ENCODE results near the gene CPN1.
"Not testable (repeated sequence)": the region's sequence is repeated elsewhere in the genome, so short reads cannot be mapped to it uniquely, and the experiment has no call there.

CPN1 gene

DNA sequence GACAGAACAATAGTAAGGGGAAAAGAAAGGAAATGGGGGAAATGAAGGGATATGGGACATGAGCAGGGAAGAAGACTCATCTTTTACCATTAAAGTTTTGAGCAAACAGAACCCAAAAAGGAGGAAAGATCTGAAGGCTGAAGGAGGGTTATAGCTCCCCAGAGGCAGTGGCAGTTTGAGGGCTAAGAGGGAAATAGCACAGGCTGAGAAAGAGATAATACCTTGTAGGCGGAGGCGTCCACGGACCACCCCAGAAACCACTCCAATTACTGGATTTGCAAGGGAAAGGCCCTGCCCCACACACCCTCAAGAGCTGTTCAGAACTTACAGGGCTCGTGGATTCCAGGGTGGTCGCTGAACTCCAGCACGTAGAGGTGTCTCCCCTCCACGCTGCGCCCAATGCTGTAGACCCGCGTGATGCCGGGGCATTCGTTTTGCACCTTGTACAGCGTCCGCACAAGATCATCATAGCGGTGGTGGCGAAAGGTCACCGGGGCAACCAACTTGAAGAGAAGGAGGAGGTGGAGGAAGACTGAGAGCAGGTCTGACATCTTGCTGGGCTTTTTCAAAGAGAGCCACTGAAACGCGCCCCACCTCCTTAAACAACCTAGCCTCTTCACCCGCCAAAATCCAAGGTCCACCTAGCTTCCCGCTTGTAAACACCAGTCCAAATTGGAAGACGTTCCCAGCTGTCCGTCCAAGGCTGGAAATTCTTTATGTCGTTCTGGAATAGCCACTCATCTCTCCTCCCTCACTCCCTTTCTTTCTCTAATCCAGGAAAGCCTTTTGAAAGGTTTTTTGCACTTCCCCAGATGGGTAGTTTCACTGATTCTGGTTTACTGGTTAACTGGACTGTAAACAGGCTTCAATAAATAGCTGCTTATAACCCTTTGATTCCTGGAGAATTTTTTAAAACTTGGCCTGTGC is at the start of gene CPN1:
TSS of gene CPN1 (minus strand) at position 795 of the 927 bp plus-strand sequence. CDS start at position 551, 244 bp downstream.
- DNase-seq = no peak

DNA sequence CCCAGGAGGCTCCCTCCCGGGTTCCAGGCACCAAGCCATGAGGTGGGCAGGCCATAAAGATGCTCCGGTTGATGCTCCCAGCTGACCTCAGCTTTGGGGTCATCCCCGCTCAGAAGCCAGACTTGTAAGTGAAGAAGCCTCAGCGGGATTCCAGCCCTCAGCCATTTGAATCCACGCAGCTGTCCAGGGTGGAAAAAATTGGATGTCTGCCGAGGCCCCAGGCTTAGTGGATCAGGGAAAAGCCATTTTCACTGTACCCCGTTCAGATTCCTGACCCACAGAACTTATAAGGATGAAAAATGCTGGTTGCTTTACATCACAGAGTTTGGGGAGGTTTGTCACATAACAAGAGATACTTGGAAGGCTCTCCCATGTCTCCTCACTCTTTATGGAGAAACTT is 49.2 kb upstream of the CPN1 start:
- DNase-seq = peak; percentile 70

DNA sequence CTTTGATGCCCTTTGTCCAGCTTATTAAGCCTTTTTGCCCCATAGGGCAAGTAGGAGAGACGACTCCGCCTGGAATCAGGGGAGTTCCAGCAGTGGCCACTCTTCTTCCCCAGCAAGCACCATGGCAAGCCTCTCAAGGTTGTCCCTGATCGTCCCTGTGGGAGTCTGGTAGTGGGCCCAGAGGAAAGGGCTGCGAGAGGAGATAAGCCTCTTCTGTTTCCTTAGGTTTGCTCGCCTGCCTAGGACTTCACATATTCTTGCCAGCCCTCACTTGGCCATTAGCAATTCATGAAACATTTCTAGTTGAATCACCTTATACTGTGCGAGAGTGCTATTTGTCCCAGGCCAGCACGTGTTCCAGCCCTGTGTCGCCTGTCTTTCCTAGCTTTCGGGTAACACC is 47.8 kb upstream of the CPN1 start:
- DNase-seq = no peak

DNA sequence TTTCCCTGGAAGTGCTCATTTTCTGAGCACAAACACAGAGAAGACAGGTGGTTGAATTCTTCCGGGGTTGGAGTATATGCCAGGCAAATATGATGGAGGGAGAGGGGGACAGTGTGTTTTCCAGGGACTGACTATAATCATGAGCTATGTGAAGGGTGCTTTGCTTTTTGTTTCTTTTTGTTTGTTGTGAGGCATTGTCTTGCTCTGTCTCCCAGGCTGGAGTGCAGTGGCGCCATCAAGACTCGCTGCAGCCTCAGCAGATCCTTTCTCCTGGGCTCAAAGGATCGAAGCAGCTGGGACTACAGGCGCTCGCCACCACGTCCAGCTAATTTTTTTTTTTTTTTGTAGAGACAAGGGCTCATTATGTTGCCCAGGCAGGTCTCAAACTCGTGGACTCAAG is 47.3 kb upstream of the CPN1 start:
- no peak for DNase-seq

DNA sequence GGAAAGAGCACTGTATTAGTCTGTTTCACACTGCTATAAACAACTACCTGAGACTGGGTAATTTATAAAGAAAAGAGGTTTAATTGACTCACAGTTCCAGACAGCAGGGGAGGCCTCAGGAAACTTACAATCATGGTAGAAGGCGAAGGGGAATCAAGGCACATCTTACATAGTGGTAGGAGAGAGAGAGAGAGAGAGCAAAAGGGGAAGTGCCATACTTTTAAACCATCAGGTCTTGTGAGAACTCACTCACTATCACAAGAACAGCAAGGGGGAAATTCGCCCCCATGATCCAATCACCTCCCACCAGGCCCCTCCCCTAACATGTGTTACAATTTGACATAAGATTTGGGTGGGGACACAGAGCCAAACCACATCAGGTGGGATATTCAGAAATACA is 43.7 kb upstream of the CPN1 start:
- DNase-seq = not testable (repeated sequence)

DNA sequence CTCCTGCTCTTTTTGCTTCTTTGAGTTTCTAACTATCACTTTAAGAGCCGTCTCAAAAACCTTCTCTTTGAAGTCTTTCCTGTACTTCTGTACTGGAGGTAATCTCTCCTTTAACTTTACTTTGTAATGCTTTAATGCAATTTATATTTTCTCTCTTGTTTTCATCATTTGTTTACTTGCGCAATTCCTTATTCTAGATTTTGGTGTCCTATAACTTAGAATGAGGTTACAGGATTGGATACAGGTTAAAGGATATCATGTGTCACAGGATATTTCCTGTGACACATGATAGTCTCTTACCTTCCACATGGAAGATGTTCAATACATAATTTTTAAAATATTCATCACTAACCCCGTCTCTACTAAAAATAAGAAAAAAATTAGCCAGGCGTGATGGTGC is 42.4 kb upstream of the CPN1 start:
- DNase-seq = no peak

DNA sequence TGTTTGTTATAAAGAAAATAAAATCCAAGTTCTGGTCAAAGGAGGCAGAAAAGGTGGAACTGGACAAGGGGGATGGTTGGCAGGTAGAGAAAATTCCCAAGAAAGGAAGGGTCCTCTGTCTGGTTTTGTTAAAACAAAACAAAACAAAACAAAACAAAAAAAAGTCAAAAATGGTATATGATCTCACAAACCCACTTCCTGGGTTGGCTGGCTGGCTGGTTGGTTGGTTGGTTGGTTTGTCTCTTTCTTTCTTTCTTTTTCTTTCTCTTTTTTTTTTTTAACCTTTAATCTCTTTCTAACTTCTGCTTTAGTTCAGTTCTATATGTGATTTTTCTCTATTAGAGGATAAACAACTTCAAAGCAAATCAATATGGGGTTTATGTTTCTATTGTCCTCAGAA is 41.1 kb upstream of the CPN1 start:
- DNase-seq = no peak

DNA sequence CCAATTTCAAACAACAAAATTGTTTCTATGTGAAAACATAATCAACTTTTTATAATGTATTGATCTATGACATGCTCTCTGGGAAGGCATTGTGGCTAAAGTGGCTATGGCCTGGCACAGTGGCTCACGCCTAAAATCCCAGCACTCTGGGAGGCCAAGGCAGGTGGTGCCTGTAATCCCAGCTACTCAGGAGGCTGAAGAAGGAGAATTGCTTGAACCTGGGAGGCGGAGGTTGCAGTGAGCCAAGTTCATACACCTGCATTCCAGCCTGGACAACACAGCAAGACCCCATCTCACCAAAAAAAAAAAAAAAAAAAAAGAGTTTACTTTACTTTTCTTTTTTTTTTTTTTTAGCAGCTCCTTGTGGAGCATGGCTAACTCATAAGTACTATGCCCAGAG is 38.9 kb upstream of the CPN1 start:
- DNase-seq = no peak

DNA sequence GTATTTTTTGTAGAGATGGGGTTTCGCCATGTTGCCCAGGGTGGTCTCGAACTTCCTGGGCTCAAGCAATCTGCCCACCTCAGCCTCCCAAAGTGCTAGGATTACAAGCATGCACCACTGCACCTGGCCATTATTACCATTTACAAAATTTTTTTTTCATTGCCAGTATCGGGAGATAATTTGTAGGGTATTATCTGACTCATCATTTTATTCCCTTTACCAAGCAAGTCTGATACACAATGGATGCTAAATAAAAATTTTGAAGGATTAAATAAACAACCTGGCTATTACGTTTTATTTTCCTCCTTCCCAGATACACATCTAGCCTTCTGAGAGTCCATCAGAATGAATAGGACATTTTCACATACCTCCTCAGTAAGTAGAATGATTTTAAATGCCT is 38.1 kb upstream of the CPN1 start:
- no peak for DNase-seq

DNA sequence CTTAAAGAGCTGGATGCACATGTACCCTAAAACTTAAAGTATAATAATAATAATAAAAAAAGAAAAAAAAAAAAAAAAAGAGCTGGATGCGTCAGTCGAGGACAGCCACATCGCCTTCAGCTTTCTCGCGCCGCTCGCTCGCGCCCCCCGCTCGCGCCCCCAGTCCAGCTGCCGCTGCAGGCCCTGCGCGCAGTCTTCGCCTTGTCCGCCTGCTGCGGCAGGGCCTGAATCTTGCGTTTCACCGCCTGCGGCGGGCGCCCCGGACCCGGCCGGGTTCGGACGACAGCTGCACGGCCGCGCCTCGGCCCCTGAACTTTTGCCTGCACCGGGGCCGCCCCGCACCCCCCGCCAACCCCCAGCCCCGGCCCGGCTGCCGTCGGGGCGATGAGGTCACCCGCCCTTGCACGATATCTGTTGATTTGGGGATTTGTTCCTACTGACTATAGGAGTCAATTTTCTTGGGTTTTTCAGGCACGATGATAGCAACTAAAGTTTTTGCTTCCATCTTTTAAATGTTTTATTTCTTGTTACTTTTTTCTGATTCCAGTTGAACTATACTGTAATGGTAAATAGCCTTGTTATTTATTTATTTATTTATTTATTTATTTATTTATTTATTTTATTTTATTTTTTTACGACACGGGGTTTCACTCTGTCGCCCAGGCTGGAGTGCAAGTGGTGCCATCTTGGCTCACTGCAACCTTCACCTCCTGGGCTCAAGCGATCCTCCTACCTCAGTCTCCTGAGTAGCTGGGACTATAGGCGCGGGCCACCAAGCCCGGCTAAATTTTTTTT is 33.5 kb upstream of the CPN1 start:
- peak; percentile 26 for DNase-seq

DNA sequence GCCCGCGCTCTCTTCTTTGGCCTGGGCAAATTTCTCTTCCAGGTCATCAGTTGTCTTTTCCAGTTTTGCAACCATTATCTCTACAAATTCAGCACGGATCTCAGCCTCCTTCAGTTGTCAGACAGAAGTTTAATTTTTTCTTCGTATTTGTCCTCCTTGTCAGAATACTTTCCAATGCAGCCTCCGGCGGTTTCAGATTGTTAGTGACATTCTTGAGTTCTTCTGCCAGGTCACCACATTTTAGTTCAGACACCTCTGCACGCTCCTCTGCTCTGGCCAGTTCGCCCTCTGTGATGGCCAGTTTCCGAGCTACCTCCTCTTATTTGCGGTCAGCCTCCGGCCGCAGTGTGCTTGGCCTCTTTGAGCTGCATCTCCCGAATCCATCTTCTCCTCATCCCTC is 32.8 kb upstream of the CPN1 start:
- no peak for DNase-seq

DNA sequence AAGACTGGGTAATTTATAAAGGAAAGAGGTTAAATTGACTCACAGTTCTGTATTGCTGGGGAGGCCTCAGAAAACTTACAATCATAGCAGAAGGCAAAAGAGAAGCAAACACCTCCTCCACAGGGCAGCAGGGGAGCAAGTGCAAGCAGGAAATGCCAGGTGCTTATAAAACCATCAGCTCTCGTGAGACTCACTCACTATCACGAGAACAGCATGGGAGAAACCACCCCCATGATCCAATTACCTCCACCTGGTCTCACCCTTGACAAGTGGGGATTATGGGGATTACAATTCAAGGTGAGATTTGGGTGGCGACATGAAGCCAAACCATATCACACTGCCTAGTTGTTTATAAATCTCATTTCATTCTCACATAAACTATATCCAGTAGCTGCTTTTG is 28.0 kb upstream of the CPN1 start:
- no peak for DNase-seq

DNA sequence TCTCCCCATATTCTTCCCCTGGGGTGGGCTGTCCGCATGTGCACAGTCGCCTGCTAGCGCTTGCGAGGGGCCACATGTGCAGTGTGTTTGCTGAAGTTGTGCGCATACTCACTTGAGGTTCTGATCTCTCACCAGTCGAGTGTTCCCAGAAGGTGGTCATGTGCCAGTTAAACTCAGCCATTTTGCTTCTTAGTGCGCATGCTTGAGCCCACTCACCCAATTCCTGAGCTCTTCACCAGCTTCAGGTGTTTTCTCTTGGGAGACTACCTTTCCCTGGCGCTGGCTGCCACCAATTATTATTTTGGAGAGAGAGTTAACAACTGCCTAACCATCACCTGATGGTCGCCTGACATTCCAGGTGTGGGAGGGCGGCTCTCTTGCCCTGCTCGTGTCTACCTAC is 25.2 kb upstream of the CPN1 start:
- no peak for DNase-seq

DNA sequence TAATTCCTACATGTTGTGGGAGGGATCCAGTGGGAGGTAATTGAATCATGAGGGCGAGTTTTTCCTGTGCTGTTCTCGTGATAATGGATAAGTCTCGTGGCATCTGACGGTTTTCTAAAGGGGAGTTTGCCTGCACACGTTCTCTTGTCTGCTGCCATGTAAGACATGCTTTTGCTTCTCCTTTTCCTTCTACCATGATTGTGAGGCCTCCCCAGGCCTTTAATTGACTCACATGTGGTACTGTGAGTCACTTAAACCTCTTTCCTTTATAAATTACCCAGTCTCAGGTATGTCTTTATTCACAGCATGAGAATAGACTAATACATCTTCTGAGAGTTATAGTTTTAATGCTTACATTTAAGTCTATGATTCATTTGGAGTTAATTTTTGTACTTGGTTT is 22.6 kb upstream of the CPN1 start:
- DNase-seq = no peak

DNA sequence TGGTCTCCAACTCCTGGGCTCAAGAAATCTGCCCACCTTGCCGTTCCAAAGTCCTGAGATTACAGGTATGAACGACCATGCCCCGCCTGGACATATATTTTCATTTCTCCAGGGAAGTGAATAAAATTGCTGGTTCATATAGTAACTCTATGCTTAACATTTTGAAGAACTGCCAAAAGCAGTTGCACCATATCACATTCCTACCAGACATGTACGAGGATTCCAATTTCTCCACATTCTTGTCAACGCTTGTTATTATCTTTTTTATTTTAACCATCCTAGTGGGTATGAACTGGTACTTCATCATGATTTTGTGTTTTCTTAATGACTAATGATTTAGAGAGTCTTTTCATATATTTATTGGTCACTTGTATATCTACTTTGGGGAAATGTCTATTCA is 21.9 kb upstream of the CPN1 start:
- no peak for DNase-seq

DNA sequence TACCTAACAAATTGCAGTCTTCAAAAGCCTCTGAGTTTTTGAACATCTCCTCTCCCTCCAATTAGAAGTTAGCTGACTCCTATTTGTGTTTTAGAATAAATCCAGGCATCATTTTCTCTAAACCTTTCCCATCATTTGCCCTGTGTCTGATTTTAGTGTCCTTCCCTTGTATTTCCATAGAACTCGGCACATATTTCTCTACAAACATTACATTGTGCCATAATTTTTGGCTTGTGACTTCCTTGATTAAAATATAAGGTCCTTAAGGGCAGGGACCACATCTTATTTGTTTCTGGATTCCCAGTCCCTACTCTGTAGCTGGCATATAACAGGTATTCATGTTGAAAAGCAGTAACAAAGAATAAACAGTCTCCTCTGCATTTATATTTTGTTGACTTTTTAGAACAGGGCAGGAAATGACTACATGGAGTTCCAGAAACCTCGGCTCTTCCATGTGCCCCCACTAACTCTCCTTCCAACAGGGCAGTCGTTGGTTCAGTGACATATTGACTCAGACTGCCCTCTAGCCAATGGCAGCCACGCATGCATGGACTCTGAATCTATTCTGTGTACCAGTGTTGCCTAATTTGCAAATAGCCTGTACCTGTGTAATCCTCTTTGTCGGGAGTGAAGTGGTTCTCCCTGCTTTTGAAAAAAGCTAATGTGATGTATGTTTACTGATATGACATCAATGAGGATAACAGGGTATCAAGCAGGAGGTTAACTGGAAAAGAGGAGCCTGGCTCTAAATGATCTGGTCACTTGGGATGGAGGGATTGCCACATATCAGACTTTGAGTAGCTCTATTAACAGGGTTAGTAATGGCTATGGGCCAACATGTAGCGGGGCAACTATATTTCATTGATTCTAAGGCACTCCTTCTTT is 19.8 kb upstream of the CPN1 start:
- DNase-seq = no peak

DNA sequence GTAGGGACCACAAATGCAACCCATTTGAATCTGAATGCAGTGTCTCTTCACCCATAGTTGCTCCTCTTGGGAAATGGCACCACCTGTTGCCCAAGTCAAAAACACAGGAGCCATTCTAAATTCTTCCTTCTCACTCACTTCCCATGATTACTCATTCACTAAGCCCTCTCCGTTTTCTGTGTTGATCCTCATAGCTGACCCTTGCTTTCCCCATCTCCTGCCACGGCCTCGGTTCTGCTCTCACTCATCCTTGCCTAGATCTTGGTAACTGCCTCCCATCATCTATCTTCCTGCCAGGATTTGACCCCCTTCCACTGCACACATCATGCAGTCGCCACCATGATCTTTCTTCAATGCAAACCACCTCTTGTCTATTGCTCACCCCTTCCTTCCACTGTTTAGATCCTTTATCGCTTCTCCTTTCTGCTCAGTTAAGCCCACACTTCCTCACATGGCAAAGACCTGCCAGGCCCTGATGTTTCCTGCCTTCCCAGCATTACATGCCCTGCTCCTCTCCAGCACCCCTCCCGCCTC is 19.0 kb upstream of the CPN1 start:
- DNase-seq = no peak

DNA sequence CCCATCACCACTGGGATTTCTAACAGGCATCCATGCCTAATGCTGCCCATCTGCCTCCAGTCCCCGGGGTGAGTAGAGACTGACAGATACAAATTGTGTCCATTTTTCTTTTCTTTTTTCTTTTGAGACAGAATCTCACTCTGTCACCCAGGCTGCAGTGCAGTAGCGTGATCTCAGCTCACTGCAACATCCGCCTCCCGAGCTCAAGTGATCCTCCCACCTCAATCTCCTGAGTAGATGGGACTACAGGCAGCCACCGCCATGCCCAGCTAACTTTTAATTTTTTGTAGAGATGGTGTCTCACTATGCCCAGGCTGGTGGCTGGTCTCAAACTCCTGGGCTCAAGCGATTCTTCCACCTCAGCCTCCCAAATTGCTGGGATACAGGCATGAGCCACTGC is 7.6 kb upstream of the CPN1 start:
- no peak for DNase-seq

DNA sequence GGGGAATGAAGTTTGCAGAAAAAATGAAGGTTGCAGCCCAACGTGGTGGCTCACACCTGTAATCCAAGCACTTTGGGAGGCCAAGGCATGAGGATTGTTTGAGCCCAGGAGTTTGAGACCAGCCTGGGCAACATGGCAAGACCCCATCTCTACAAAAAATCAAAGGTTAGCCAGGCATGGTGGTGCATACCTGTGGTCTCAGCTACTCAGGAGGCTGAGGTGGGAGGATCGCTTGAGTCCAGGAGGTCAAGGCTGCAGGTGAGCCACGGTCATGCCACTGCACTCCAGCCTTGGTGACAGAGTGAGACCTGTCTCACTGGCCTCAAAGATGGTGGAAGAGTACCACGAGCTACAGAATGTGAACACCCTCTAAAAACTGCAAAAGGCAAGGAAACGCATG is 5.0 kb upstream of the CPN1 start:
- not testable (repeated sequence) for DNase-seq

DNA sequence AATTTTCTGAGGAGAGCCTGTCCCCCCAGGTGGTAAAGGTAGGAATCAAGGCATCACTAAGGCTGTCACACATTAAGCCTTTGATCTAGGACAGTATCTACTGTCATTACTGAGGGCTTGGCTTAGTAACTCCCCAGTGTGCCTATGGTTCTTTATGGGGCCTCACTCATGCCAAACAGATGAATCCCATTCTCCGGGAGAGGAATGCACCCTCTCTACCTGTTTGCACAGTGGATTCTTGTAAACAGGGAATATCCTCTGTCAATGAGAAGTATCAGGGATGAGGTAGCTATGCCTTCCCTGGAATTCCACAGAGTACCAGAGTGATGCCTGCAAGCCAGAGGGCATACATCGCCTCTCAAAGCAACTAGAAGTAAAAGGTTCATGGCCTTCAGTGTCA is 3.9 kb upstream of the CPN1 start:
- no peak for DNase-seq

DNA sequence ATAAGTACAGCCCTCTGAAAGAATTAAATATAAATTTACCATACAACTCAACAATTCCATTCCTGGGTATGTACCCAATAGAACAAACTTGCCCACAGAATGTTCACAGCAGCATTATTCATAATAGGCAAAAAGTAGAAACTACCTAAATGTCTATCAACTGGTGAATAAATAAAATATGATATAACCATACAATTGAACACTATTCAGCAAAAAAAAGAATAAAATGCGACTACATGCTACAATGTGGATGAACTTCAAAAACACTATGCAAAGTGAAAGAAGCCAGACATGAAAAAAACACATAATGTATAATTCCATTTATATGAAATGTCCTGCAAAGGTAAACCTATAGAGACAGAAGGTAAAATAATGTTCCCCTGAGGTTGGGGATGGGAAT is 2.0 kb upstream of the CPN1 start:
- no peak for DNase-seq

DNA sequence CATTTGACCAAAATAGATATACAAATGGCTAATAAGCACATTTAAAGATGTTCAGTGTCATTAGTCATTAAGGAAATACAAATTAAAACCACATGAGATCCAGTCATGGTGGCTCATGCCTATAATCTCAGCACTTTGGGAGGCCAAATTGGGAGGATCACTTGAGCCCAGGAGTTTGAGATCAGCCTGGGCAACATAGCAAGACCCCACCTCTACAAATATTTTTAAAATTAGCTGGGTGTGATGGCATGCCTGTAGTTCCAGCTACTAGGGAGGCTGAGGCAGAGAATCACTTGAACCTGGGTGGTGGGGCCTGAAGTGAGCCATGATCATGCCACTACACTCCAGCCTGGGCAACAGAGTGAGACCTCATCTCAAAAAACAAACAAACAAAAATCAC is 607 bp upstream of the CPN1 start:
- not testable (repeated sequence) for DNase-seq

DNA sequence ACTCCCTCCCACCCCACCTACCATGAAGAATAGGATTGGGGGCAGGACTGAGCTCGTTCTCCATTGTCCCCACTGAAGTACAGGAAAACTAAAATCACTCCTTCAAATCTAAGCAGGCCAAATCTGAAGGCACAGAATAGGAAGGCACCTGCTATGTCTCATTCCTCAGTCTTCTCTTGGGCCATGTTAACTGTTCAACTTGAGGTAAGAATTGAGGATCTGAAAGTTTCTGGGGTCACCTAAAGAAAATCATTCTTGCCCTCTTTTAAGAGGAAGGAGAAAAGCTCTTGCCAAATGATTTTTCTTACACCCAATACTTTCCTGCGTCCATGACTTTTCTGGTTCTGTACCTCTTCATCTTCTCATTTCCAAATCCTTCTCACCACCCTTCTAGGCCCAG is 4.9 kb downstream of the CPN1 start:
- DNase-seq = no peak

Measured in femur (tissue), 1 donor.